Measurements from ENCODE around the gene POPDC3. TPM values are rescaled to one million over a fixed set of nuclear protein-coding genes. Genes with fewer than 3 reads are reported as not detected.

POPDC3 gene
- polyA plus RNA-seq, 1 donor from 2014 or later = not detected

- Histone ChIP-seq H3K9ac (ENCODE audit: low read length) (no peak overlapping the region), H3K4me3 (ENCODE audit: low read length) (no peak overlapping the region), H3K27ac (ENCODE audit: low read length) (no peak overlapping the region), H3K27me3 (ENCODE audit: insufficient read depth, low read depth, low read length) (no peaks in the 10 kb centered on the region), H4K20me1 (ENCODE audit: insufficient read depth) (no peaks in the 10 kb centered on the region), H3K9me3 (ENCODE audit: low read length) (no peaks in the 10 kb centered on the region), H3K4me2 (ENCODE audit: low read length) (no peak overlapping the region), H3K9me2 (ENCODE audit: insufficient read depth, low read length) (no peaks in the 10 kb centered on the region), H3K36me3 (ENCODE audit: insufficient read depth, low read length) (no peaks in the 10 kb centered on the region), H2AFZ (ENCODE audit: low read depth, low read length) (no peak overlapping the region), H3F3A (ENCODE audit: insufficient read depth, low read length, poor library complexity, severe bottlenecking) (no peaks in the 10 kb centered on the region), H3K79me2 (replicated peaks; ENCODE audit: insufficient read depth, low read length) (no peaks in the 10 kb centered on the region)
- TF ChIP-seq CTCF (IDR thresholded peaks at IDR 0.05; ENCODE audit: poor library complexity, severe bottlenecking) (no peak), RAD21 (conservative IDR thresholded peaks at IDR 0.05) (no peak), POLR2AphosphoS5 (IDR thresholded peaks at IDR 0.05) (no peak), EP300 (conservative IDR thresholded peaks at IDR 0.05; ENCODE audit: poor library complexity, severe bottlenecking) (no peak), SMC3 (conservative IDR thresholded peaks at IDR 0.05; ENCODE audit: poor library complexity) (no peak), EZH2 (IDR thresholded peaks at IDR 0.05; ENCODE audit: borderline replicate concordance, insufficient read depth, low read length, poor library complexity, severe bottlenecking) (no peak), TAF1 (IDR thresholded peaks at IDR 0.05; ENCODE audit: low read depth) (no peak), MXI1 (conservative IDR thresholded peaks at IDR 0.05; ENCODE audit: poor library complexity, severe bottlenecking) (no peak)
- TF ChIP-seq, protein P1, sequence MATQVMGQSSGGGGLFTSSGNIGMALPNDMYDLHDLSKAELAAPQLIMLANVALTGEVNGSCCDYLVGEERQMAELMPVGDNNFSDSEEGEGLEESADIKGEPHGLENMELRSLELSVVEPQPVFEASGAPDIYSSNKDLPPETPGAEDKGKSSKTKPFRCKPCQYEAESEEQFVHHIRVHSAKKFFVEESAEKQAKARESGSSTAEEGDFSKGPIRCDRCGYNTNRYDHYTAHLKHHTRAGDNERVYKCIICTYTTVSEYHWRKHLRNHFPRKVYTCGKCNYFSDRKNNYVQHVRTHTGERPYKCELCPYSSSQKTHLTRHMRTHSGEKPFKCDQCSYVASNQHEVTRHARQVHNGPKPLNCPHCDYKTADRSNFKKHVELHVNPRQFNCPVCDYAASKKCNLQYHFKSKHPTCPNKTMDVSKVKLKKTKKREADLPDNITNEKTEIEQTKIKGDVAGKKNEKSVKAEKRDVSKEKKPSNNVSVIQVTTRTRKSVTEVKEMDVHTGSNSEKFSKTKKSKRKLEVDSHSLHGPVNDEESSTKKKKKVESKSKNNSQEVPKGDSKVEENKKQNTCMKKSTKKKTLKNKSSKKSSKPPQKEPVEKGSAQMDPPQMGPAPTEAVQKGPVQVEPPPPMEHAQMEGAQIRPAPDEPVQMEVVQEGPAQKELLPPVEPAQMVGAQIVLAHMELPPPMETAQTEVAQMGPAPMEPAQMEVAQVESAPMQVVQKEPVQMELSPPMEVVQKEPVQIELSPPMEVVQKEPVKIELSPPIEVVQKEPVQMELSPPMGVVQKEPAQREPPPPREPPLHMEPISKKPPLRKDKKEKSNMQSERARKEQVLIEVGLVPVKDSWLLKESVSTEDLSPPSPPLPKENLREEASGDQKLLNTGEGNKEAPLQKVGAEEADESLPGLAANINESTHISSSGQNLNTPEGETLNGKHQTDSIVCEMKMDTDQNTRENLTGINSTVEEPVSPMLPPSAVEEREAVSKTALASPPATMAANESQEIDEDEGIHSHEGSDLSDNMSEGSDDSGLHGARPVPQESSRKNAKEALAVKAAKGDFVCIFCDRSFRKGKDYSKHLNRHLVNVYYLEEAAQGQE (IDR thresholded peaks at IDR 0.05; ENCODE audit: borderline replicate concordance) = no peak
These were observed 63.7 kb downstream of the POPDC3 start for GRCh38 chr6:105116150-105116549.

DNA sequence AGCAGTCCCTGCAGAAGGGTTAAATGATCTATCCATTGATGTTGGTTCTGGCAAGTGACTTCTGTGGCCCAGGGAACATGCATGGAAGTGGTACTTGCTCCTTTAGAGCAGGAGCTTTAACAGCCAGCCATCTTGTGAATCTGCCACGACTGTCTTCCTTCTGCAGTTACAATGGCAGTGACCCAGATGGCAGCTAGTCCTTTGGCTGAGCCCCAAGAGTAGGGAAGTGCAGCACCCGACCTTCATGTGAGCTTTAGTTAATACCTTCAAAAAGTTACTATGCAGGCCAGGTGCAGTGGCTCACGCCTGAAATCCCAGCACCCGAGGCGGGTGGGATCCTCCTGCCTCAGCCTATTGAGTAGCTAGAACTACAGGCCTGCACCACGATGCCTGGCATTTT is 66.4 kb downstream of the POPDC3 start:
- H3K9ac ChIP-seq (ENCODE audit: low read length) = no peak overlapping the region
- TF ChIP-seq TAF1 (IDR thresholded peaks at IDR 0.05; ENCODE audit: low read depth) = no peak
- TF ChIP-seq RAD21 (conservative IDR thresholded peaks at IDR 0.05) = no peak
- TF ChIP-seq EZH2 (IDR thresholded peaks at IDR 0.05; ENCODE audit: borderline replicate concordance, insufficient read depth, low read length, poor library complexity, severe bottlenecking) = no peak
- no peak for TF ChIP-seq CTCF (IDR thresholded peaks at IDR 0.05; ENCODE audit: poor library complexity, severe bottlenecking)
- H3F3A ChIP-seq (ENCODE audit: insufficient read depth, low read length, poor library complexity, severe bottlenecking) = no peaks in the 10 kb centered on the region
- no peak overlapping the region for H3K4me2 ChIP-seq (ENCODE audit: low read length)
- no peaks in the 10 kb centered on the region for H3K27me3 ChIP-seq (ENCODE audit: insufficient read depth, low read depth, low read length)
- no peak overlapping the region for H2AFZ ChIP-seq (ENCODE audit: low read depth, low read length)
- H3K9me3 ChIP-seq (ENCODE audit: low read length) = no peaks in the 10 kb centered on the region
- no peaks in the 10 kb centered on the region for H3K9me2 ChIP-seq (ENCODE audit: insufficient read depth, low read length)
- no peak overlapping the region for H3K4me3 ChIP-seq (ENCODE audit: low read length)
- no peaks in the 10 kb centered on the region for H3K36me3 ChIP-seq (ENCODE audit: insufficient read depth, low read length)
- no peaks in the 10 kb centered on the region for H3K79me2 ChIP-seq (replicated peaks; ENCODE audit: insufficient read depth, low read length)
- no peaks in the 10 kb centered on the region for H4K20me1 ChIP-seq (ENCODE audit: insufficient read depth)
- no peak overlapping the region for H3K27ac ChIP-seq (ENCODE audit: low read length)
